ENCODE results near the gene LRCH1. TPM values are rescaled to one million over a fixed set of nuclear protein-coding genes. Genes with fewer than 3 reads are reported as not detected.
A peak's percentile ranks its signal among the peaks of the same experiment; 100 is the strongest.

LRCH1 gene
- total RNA-seq, 2 experiments from 2014 or later: 15.5 to 17.1 TPM

DNA sequence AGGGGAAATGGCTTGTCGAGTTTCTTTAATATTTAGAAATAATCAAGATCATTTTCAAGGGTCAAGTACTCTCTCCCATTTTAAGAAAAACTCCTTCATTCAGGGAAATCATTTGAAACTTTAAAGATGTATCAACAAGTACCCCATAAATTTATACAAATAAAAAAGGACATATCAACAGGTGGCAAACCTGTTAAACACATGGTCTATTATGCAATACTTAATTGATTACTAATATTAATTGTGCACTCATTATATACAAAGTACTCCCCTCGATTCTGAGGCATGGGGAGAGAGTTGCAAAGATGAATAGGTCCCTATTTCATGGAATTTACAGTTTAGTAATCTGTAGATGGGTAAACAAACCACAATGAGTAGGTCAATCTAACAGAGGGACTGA, 2.1 kb upstream of the LRCH1 start:
- POLR2A ChIA-PET: no interaction called here

DNA sequence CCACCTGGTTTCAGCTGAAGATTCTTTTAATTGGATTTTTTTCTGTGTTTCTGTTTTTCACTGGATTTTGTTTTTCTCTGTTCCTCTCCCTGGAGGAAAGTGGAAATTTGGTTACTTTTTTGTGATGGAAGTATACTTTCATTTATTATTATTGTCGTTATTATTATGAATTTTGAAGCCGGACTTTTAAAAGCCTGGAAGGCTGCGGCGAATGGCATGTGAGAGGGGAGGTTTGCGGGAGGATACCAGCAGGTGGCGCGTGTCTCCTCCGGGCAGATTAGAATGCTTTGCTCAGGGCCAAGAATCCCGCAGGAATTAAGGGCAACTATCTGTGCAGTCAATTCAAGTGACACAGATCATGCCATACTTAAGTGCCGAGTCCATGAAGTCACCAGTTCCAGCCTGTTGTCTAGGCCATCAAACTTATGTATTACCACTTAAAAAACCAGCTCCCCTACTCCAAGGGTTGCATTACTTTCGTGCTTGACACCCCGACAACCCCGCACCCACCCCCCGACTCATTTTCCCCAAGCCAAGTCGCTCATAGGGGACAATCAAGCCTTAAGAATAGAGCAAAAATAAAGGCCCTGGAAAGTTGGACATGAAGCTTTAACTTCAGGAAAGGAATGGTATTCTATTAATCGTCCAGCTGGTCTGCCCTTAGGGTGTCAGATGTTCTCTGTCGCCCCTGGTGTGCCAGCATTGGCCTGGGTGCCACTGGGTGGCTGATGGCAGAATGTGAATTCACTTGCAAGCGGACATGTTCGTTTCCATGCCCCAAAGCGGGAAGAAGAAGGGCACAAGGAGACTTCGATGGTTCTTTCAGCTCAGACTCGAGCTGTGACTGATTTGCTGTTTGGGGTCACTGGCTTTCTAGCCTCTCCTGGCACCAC, 1.3 kb upstream of the LRCH1 start:
- ATAC-seq (no peak), DNase-seq (peak; percentile 77)
- H3K9me3 Mint-ChIP-seq: no peaks in the 10 kb centered on the region
- POLR2A ChIA-PET: interaction anchor here (1.6 kb wide), 1 partner anchor 44 kb away, joined by 3 read pairs; no protein-coding TSS in a partner anchor
- intact Hi-C loops (cut with micrococcal nuclease): loop anchor here (2.0 to 5.0 kb wide), 4 partner anchors 41 to 246 kb away; partner anchors contain the start of gene ESD
- CTCF ChIA-PET: interaction anchor here (0.7 to 5.2 kb wide), 77 partner anchors 9 to 1484 kb away, joined by 3 to 149 read pairs (median 5); partner anchors contain the start of gene ESD
- TF ChIP-seq, protein P1, sequence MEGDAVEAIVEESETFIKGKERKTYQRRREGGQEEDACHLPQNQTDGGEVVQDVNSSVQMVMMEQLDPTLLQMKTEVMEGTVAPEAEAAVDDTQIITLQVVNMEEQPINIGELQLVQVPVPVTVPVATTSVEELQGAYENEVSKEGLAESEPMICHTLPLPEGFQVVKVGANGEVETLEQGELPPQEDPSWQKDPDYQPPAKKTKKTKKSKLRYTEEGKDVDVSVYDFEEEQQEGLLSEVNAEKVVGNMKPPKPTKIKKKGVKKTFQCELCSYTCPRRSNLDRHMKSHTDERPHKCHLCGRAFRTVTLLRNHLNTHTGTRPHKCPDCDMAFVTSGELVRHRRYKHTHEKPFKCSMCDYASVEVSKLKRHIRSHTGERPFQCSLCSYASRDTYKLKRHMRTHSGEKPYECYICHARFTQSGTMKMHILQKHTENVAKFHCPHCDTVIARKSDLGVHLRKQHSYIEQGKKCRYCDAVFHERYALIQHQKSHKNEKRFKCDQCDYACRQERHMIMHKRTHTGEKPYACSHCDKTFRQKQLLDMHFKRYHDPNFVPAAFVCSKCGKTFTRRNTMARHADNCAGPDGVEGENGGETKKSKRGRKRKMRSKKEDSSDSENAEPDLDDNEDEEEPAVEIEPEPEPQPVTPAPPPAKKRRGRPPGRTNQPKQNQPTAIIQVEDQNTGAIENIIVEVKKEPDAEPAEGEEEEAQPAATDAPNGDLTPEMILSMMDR (IDR thresholded peaks at IDR 0.05): peak; percentile 92
- peaks cover under 1% of the 10 kb centered on the region for H3K36me3 Mint-ChIP-seq (ENCODE audit: low read depth)
- no peak overlapping the region for H3K27ac Mint-ChIP-seq
- peaks cover 3% of the 10 kb centered on the region for H3K27me3 Mint-ChIP-seq
- H3K4me3 Mint-ChIP-seq: peak overlapping the region; percentile 90
- peaks cover 34% of the 10 kb centered on the region for H3K4me1 Mint-ChIP-seq (ENCODE audit: low read depth)

More for the DNA sequence above, 2.1 kb upstream of the LRCH1 start:
- intact Hi-C loops (cut with micrococcal nuclease): loop anchor here (2.0 to 5.0 kb wide), 4 partner anchors 41 to 246 kb away; partner anchors contain the start of gene ESD
- Mint-ChIP-seq H3K4me3 (no peak overlapping the region), H3K36me3 (ENCODE audit: low read depth) (no peaks in the 10 kb centered on the region), H3K4me1 (ENCODE audit: low read depth) (peaks cover 28% of the 10 kb centered on the region), H3K9me3 (no peaks in the 10 kb centered on the region), H3K27me3 (peaks cover 3% of the 10 kb centered on the region), H3K27ac (no peak overlapping the region)
- TF ChIP-seq, protein P1 (IDR thresholded peaks at IDR 0.05): no peak
- ATAC-seq (no peak), DNase-seq (no peak)
- CTCF ChIA-PET: interaction anchor here (0.7 to 5.2 kb wide), 43 partner anchors 10 to 340 kb away, joined by 3 to 149 read pairs (median 11); partner anchors contain the start of gene ESD

DNA sequence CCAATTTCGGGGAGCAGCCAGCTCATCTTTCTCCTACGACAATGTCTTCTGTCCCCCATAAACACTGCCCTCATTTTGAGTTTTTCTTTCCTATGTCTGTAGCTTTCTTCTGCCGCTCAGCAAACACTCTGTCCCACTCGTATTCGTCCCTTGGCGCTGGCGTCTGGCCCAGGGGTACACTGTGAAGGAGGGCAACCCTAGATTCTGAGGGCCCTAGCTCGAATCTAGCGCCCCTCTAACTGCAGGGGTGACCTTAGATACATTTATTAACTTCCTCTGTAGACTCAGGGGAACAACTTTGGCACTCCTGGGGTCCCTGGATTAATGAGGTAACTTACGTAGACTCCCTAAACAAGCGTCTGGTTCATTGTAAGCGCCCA, 677 bp upstream of the LRCH1 start:
- DNase-seq: no peak
- no peaks in the 10 kb centered on the region for H3K9me3 Mint-ChIP-seq

DNA sequence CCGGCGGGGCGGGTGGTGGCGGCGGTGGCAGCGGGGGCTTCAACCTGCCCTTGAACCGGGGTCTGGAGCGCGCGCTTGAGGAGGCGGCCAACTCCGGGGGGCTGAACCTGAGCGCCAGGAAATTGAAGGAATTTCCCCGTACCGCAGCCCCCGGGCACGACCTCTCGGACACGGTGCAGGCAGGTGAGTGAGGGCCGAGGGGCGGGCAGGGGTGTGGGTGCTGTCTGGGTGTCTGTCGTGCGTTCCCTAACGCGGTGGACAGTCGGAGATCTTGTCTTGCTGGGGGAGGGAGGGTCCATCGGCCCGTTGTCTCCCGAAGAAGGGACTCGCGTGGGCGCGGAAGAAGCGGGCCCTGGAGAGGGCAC, 533 bp downstream of the LRCH1 start:
- TF ChIP-seq, protein P1 (IDR thresholded peaks at IDR 0.05): no peak
- intact Hi-C loops (cut with micrococcal nuclease): loop anchor here (5.0 kb wide), 3 partner anchors 39 to 244 kb away; partner anchors contain the start of gene ESD
- Mint-ChIP-seq H3K27ac (peak overlapping the region; percentile 91), H3K36me3 (ENCODE audit: low read depth) (peaks cover 3% of the 10 kb centered on the region), H3K4me1 (ENCODE audit: low read depth) (peaks cover 45% of the 10 kb centered on the region), H3K9me3 (no peaks in the 10 kb centered on the region), H3K4me3 (peak overlapping the region; percentile 90), H3K27me3 (peaks cover 3% of the 10 kb centered on the region)
- ChIA-PET CTCF (interaction anchor here (2.6 to 5.2 kb wide), 4 partner anchors 7 to 170 kb away, joined by 15 to 149 read pairs (median 32); no protein-coding TSS in a partner anchor), POLR2A (interaction anchor here (1.1 kb wide), 1 partner anchor 16 kb away, joined by 4 read pairs; no protein-coding TSS in a partner anchor)
- peak; percentile 2 for ATAC-seq
- DNase-seq: peak; percentile 36

More for the DNA sequence above, 677 bp upstream of the LRCH1 start:
- POLR2A ChIA-PET: interaction anchor here (1.6 kb wide), 1 partner anchor 44 kb away, joined by 3 read pairs; no protein-coding TSS in a partner anchor
- H3K4me3 Mint-ChIP-seq: peak overlapping the region; percentile 90
- intact Hi-C loops (cut with micrococcal nuclease): loop anchor here (5.0 kb wide), 3 partner anchors 40 to 245 kb away; partner anchors contain the start of gene ESD
- TF ChIP-seq, protein P1 (IDR thresholded peaks at IDR 0.05): no peak
- H3K36me3 Mint-ChIP-seq (ENCODE audit: low read depth): peaks cover 3% of the 10 kb centered on the region
- H3K4me1 Mint-ChIP-seq (ENCODE audit: low read depth): peaks cover 40% of the 10 kb centered on the region
- peak overlapping the region; percentile 88 for H3K27ac Mint-ChIP-seq
- peaks cover 3% of the 10 kb centered on the region for H3K27me3 Mint-ChIP-seq
- CTCF ChIA-PET: interaction anchor here (0.7 to 5.2 kb wide), 68 partner anchors 8 to 1484 kb away, joined by 3 to 149 read pairs (median 6); no protein-coding TSS in a partner anchor
- no peak for ATAC-seq

Measured in activated CD8-positive, alpha-beta T cell treated with anti-CD3 and anti-CD28 coated beads for 36 hours (primary cell).